ENCODE measurements around the gene NRXN3.

NRXN3 gene

DNA sequence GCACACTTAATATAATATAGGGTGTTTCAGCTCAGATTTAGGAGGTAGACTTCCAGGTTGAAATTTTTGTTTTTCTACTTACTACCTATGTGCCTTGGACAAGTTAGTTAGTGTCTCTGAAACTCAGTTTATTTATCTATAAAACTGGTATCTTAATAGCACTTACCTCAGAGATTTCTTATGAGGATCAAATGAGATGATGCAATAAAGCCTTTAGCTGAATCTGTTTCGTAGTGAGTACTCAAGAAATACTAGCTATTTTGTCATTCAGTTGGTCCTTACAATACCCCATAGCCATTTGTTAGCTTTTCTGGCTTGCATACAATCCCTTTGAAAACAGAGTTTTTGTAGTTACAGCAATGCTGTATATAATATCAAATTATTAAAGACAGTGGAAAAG lies 497.0 kb downstream of the NRXN3 start:
- H3K9ac ChIP-seq = no peak overlapping the region
- no peak overlapping the region for H3K4me3 ChIP-seq
- H3K9me3 ChIP-seq = no peaks in the 10 kb centered on the region
- H3K4me1 ChIP-seq = no peaks in the 10 kb centered on the region
- H3K27ac ChIP-seq = no peak overlapping the region
- no peak overlapping the region for H3K4me2 ChIP-seq
- H4K20me1 ChIP-seq = no peaks in the 10 kb centered on the region
- peak; percentile 37; the same call in 1 of the 2 replicates for TF ChIP-seq Cebpa-rat (IDR thresholded peaks at IDR 0.05)
- no peaks in the 10 kb centered on the region for H3K36me3 ChIP-seq
- H3K27me3 ChIP-seq = no peaks in the 10 kb centered on the region

DNA sequence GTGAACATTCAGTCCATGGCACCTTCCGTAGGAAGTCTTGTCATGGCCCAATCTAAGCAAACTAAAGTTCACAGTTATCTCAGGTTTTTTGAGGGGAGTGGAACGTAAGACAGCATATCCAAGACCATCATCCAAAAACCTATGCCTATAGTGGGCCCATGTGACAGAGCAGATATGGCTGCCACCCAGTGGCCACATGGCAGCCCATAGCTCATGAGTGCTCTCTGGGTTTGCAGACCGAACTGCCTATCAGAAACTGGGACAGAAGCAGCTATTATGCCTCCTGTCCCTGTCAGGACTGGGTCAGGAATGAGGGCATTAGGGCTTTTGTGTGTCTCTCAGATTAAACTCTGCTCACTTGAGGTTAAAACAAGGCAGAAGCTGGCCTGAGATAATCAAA lies 503.7 kb downstream of the NRXN3 start:
- Histone ChIP-seq H3K9ac (no peak overlapping the region), H3K27me3 (no peaks in the 10 kb centered on the region), H4K20me1 (no peaks in the 10 kb centered on the region), H3K36me3 (no peaks in the 10 kb centered on the region), H3K4me1 (no peaks in the 10 kb centered on the region), H3K9me3 (no peaks in the 10 kb centered on the region), H3K4me3 (no peak overlapping the region), H3K4me2 (no peak overlapping the region), H3K27ac (no peak overlapping the region)
- TF ChIP-seq Cebpa-rat (IDR thresholded peaks at IDR 0.05) = no peak

DNA sequence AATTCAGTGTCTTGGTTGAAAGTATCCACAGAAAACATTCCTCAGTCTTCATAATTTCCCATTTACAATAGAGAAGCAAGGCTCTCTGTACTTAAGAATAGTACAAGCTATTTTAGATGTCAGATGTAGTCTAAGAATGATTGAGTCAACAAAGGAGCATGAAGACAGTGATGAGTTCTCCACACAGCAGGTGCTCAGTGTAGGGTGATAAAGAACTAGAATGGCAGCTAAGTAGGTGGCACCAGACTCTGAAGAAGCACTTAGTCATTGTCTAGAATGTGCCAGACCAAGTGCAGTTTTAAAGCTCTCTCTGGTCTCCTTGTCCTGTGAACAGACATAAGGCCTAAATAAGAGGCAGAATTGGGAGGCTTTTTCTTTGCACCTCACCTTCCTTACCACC lies 504.6 kb downstream of the NRXN3 start:
- Histone ChIP-seq H3K27me3 (no peaks in the 10 kb centered on the region), H3K27ac (no peak overlapping the region), H3K9ac (no peak overlapping the region), H3K4me1 (no peaks in the 10 kb centered on the region), H3K36me3 (no peaks in the 10 kb centered on the region), H3K9me3 (no peaks in the 10 kb centered on the region), H4K20me1 (no peaks in the 10 kb centered on the region), H3K4me2 (no peak overlapping the region), H3K4me3 (no peak overlapping the region)
- TF ChIP-seq Cebpa-rat (IDR thresholded peaks at IDR 0.05) = no peak

DNA sequence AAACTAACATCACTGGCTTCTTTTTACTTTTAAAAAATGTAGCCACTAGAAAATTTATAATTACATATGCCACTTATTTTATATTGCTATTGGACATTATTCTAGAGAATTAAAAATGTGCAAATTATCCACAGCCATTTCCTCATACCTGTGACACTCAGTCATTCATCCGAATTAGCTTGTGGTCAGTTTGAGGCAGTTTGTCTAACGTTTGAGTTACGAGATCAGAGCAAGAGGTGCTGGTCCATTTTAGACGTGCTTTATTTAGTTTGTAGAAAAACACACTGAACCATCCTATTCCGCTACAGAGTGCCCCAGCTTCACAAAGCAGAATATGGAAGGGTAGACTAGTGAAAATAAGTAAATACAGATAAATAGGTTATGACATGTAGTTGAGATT lies 513.0 kb downstream of the NRXN3 start:
- no peaks in the 10 kb centered on the region for H3K4me1 ChIP-seq
- no peaks in the 10 kb centered on the region for H3K36me3 ChIP-seq
- no peak overlapping the region for H3K4me2 ChIP-seq
- H3K9me3 ChIP-seq = no peaks in the 10 kb centered on the region
- H3K27ac ChIP-seq = no peak overlapping the region
- H3K27me3 ChIP-seq = no peaks in the 10 kb centered on the region
- TF ChIP-seq Cebpa-rat (IDR thresholded peaks at IDR 0.05) = no peak
- H3K4me3 ChIP-seq = no peak overlapping the region
- H4K20me1 ChIP-seq = no peaks in the 10 kb centered on the region
- no peak overlapping the region for H3K9ac ChIP-seq

DNA sequence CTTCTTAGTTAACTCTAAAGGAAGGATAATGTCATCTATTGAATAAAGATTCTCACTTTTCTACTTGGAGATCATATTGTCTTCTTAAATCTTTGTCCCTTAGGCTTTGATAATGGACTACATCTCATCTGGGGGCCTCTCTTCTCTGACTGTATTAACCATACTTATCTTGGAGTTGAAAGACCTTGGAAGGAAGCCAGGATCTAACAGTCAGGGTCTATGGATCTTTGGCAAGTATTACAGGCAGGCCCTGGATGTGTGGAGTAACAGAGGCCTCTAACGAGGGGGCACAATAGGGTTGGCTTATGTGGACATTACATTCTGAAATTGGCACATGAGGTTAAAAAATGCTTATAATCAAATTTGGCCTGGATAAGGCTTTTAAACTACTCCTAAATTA lies 513.8 kb downstream of the NRXN3 start:
- no peak overlapping the region for H3K9ac ChIP-seq
- H3K27ac ChIP-seq = no peak overlapping the region
- H3K27me3 ChIP-seq = no peaks in the 10 kb centered on the region
- H4K20me1 ChIP-seq = no peaks in the 10 kb centered on the region
- no peaks in the 10 kb centered on the region for H3K9me3 ChIP-seq
- no peaks in the 10 kb centered on the region for H3K4me1 ChIP-seq
- no peaks in the 10 kb centered on the region for H3K36me3 ChIP-seq
- TF ChIP-seq Cebpa-rat (IDR thresholded peaks at IDR 0.05) = no peak
- H3K4me2 ChIP-seq = no peak overlapping the region
- H3K4me3 ChIP-seq = no peak overlapping the region

DNA sequence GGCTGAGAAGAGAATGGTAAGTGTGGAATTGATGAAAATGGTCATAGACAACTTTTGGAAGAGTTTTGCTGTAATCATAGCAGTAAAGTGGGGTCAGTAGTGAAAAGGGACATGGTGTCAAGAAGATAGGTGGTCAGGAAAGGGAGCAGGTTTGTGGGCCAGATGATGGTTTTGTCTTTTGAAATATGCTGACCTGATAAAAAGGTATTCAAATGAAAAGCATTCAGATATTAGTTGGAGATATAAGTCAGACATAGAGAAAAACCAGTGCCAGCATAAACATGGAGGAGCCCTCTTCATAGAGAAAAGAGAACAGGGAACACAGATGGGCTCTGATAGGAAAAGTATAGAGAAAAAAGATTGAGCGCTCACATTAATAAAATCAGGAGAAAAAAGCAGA lies 518.3 kb downstream of the NRXN3 start:
- no peak overlapping the region for H3K4me2 ChIP-seq
- no peak for TF ChIP-seq Cebpa-rat (IDR thresholded peaks at IDR 0.05)
- no peak overlapping the region for H3K4me3 ChIP-seq
- H3K9ac ChIP-seq = no peak overlapping the region
- H4K20me1 ChIP-seq = no peaks in the 10 kb centered on the region
- H3K36me3 ChIP-seq = no peaks in the 10 kb centered on the region
- no peaks in the 10 kb centered on the region for H3K4me1 ChIP-seq
- H3K9me3 ChIP-seq = no peaks in the 10 kb centered on the region
- no peak overlapping the region for H3K27ac ChIP-seq
- no peaks in the 10 kb centered on the region for H3K27me3 ChIP-seq

DNA sequence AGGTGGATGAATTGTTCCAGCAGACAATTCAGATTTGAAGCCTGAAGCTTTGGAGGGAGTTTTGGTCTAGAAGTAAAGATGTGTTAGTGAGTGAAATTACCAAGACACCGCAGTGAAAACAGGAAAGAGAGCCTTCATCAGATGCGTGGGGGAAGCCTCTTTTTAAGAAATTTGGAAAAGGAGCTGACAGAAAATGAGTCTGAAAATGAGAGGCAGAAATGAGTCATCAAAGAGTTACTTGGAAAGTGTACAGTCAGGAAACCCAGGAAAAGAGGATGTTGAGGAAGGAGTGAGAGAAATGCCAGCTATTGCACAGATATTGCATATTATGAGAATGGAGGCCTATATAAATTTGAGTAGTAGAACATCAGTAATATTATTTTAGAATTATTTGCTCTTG lies 520.7 kb downstream of the NRXN3 start:
- Histone ChIP-seq H3K4me2 (no peak overlapping the region), H3K9ac (no peak overlapping the region), H3K4me1 (no peaks in the 10 kb centered on the region), H3K27me3 (no peaks in the 10 kb centered on the region), H3K4me3 (no peak overlapping the region), H3K36me3 (no peaks in the 10 kb centered on the region), H4K20me1 (no peaks in the 10 kb centered on the region), H3K9me3 (no peaks in the 10 kb centered on the region), H3K27ac (no peak overlapping the region)
- no peak for TF ChIP-seq Cebpa-rat (IDR thresholded peaks at IDR 0.05)

DNA sequence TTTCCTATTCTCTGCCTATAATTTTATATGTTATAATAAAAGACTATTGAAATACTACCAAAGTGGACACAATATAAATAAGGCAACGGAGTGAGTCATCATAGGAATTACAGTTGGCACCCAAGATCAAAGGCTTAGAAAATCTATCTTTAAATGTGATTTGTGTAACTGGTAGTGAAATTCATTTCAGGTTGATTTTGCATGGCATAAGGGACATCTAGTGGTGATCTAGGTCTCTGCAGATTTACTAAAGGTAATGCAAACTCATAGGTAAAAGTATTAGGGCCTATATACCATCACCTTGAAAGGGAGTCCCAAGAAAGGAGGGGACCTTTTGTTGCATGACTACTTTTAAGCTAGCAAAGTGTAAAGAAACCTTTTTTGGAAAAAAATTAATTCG lies 527.2 kb downstream of the NRXN3 start:
- no peaks in the 10 kb centered on the region for H3K27me3 ChIP-seq
- no peaks in the 10 kb centered on the region for H3K9me3 ChIP-seq
- no peaks in the 10 kb centered on the region for H3K36me3 ChIP-seq
- H3K4me2 ChIP-seq = no peak overlapping the region
- no peak overlapping the region for H3K4me3 ChIP-seq
- H4K20me1 ChIP-seq = no peaks in the 10 kb centered on the region
- no peaks in the 10 kb centered on the region for H3K4me1 ChIP-seq
- no peak overlapping the region for H3K9ac ChIP-seq
- H3K27ac ChIP-seq = no peak overlapping the region
- TF ChIP-seq Cebpa-rat (IDR thresholded peaks at IDR 0.05) = no peak

DNA sequence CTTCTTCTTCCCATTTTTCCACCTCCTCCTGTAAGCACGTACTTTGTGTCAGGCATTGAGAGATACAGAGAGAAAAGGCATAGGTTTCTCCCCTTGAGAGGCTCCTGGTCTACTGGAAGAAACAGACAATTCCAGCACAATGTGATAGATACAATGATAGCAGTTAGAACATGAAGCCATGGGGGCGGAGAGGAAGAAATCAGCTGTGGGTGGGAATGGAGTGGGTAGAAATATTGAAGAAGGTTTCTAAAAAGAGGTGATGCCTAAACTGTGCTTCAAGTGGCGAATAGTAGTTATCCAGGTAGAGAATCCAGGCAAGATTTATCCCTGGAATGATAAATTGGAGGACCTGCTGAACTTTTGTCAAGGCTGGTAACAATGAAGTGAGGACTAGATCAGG lies 528.8 kb downstream of the NRXN3 start:
- H3K27ac ChIP-seq = no peak overlapping the region
- no peaks in the 10 kb centered on the region for H3K4me1 ChIP-seq
- no peaks in the 10 kb centered on the region for H4K20me1 ChIP-seq
- no peak for TF ChIP-seq Cebpa-rat (IDR thresholded peaks at IDR 0.05)
- no peak overlapping the region for H3K9ac ChIP-seq
- H3K27me3 ChIP-seq = no peaks in the 10 kb centered on the region
- H3K4me3 ChIP-seq = no peak overlapping the region
- H3K4me2 ChIP-seq = no peak overlapping the region
- H3K9me3 ChIP-seq = no peaks in the 10 kb centered on the region
- H3K36me3 ChIP-seq = no peaks in the 10 kb centered on the region

DNA sequence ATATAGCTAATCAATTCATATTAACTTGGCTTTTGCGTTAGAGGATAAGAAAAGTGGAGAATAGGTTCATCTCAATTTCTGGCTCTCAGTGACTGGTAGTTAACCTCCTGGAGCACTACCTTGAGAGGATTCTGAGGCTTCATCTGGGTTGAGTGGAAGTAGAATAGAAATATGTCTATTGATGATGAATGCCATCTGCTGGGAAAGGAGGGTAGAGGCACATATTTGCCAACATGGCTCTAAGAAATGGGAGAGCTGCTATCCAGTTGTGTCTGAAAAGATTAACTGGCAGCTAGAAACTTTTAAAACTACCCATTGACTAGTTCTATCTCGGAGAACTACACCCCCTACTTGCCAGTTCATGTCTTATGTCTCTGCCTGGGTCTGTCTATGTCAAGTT lies 530.1 kb downstream of the NRXN3 start:
- Histone ChIP-seq H3K27ac (no peak overlapping the region), H3K9me3 (no peaks in the 10 kb centered on the region), H3K9ac (no peak overlapping the region), H3K4me1 (no peaks in the 10 kb centered on the region), H4K20me1 (no peaks in the 10 kb centered on the region), H3K27me3 (no peaks in the 10 kb centered on the region), H3K4me3 (no peak overlapping the region), H3K4me2 (no peak overlapping the region), H3K36me3 (no peaks in the 10 kb centered on the region)
- no peak for TF ChIP-seq Cebpa-rat (IDR thresholded peaks at IDR 0.05)

DNA sequence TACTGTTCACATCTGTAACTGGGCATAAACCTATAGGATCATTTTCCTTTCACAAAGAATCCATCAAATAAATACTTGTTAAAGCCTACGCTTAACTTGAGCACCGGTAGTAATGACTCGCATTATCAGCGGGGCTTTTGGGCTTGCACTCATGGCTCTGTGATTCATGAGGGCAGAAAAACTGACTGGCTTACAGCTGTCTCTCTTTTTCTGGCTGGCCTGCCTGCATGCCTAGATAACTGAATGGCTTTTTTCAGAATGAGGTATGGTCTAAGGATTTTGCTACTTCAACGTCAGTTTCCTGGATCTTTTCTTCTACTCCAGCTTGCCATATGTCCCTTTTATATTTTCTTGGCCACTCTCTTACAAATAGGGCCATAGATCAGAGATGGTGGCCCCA lies 531.1 kb downstream of the NRXN3 start:
- Histone ChIP-seq H4K20me1 (no peaks in the 10 kb centered on the region), H3K27me3 (no peaks in the 10 kb centered on the region), H3K9me3 (no peaks in the 10 kb centered on the region), H3K27ac (no peak overlapping the region), H3K36me3 (no peaks in the 10 kb centered on the region), H3K9ac (no peak overlapping the region), H3K4me2 (no peak overlapping the region), H3K4me1 (no peaks in the 10 kb centered on the region), H3K4me3 (no peak overlapping the region)
- no peak for TF ChIP-seq Cebpa-rat (IDR thresholded peaks at IDR 0.05)

Measured in BLaER1 (cell line).